Neuron (in vitro differentiated cells): Measurements from ENCODE around the gene KIAA1755.

Source experiments
- H2AFZ ChIP-seq: one replicate; pipeline ENCODE4 v1.6.1; 2013; ENCODE audit warnings: low read depth, mild to moderate bottlenecking, inconsistent platforms, low read length, moderate library complexity
- H3K27me3 ChIP-seq: one replicate; pipeline ENCODE4 v1.6.1; 2013; ENCODE audit warnings: low read length; ENCODE audit not compliant: insufficient read depth
- H3K36me3 ChIP-seq: one replicate; pipeline ENCODE4 v1.6.1; 2013; ENCODE audit warnings: low read length; ENCODE audit not compliant: insufficient read depth
- H3K4me1 ChIP-seq: one replicate; pipeline ENCODE4 v1.6.1; 2013; ENCODE audit warnings: low read length; ENCODE audit not compliant: insufficient read depth
- H3K4me3 ChIP-seq: 2 replicates; pipeline ENCODE4 v1.5.1; 2013; ENCODE audit warnings: mild to moderate bottlenecking, low read length, moderate library complexity
- H3K9me3 ChIP-seq: one replicate; pipeline ENCODE4 v1.6.1; 2013; ENCODE audit warnings: low read length

The KIAA1755 gene

GRCh38 chr20:38260378-38261053 is at the start of gene KIAA1755:
Gene KIAA1755 (minus strand): TSS chr20:38260735. CDS start chr20:38260500, 235 bp downstream.
- Histone ChIP-seq H3K4me3 (no peak within 1 kb of the TSS), H3K27me3 (peaks cover 32% of the 10 kb centered on the region), H3K9me3 (no peaks in the 10 kb centered on the region), H3K36me3 (no peaks in the 10 kb centered on the region), H2AFZ (no peak within 1 kb of the TSS), H3K4me1 (no peaks in the 10 kb centered on the region)

GRCh38 chr20:38308447-38308846 is 47.9 kb upstream of the KIAA1755 start:
- H3K36me3 ChIP-seq = no peaks in the 10 kb centered on the region
- peaks cover 1% of the 10 kb centered on the region for H3K4me1 ChIP-seq
- peaks cover 13% of the 10 kb centered on the region for H3K27me3 ChIP-seq
- no peak overlapping the region for H3K4me3 ChIP-seq
- H3K9me3 ChIP-seq = no peaks in the 10 kb centered on the region
- no peak overlapping the region for H2AFZ ChIP-seq

- Histone ChIP-seq H2AFZ (no peak overlapping the region), H3K36me3 (no peaks in the 10 kb centered on the region), H3K4me3 (no peak overlapping the region), H3K4me1 (peaks cover 5% of the 10 kb centered on the region), H3K9me3 (no peaks in the 10 kb centered on the region), H3K27me3 (peaks cover 13% of the 10 kb centered on the region)
Observed at GRCh38 chr20:38308047-38308438, 47.5 kb upstream of the KIAA1755 start.

GRCh38 chr20:38307371-38308046 is 47.0 kb upstream of the KIAA1755 start:
- H3K9me3 ChIP-seq = no peaks in the 10 kb centered on the region
- H3K4me1 ChIP-seq = peaks cover 9% of the 10 kb centered on the region
- no peak overlapping the region for H2AFZ ChIP-seq
- no peaks in the 10 kb centered on the region for H3K36me3 ChIP-seq
- H3K4me3 ChIP-seq = no peak overlapping the region
- H3K27me3 ChIP-seq = peaks cover 13% of the 10 kb centered on the region

- H3K27me3 ChIP-seq = peaks cover 11% of the 10 kb centered on the region
- H3K4me3 ChIP-seq = no peak overlapping the region
Observed at GRCh38 chr20:38306379-38306778, 45.8 kb upstream of the KIAA1755 start.

GRCh38 chr20:38305541-38305940 is 45.0 kb upstream of the KIAA1755 start:
- Histone ChIP-seq H2AFZ (no peak overlapping the region), H3K9me3 (no peaks in the 10 kb centered on the region), H3K4me1 (peaks cover 9% of the 10 kb centered on the region), H3K36me3 (no peaks in the 10 kb centered on the region), H3K27me3 (peaks cover 5% of the 10 kb centered on the region), H3K4me3 (no peak overlapping the region)

More at GRCh38 chr20:38306379-38306778, 45.8 kb upstream of the KIAA1755 start:
- Histone ChIP-seq H3K9me3 (no peaks in the 10 kb centered on the region), H2AFZ (no peak overlapping the region), H3K36me3 (no peaks in the 10 kb centered on the region), H3K4me1 (peaks cover 9% of the 10 kb centered on the region)

GRCh38 chr20:38304845-38305447 is 44.4 kb upstream of the KIAA1755 start:
- peaks cover 5% of the 10 kb centered on the region for H3K27me3 ChIP-seq
- peaks cover 9% of the 10 kb centered on the region for H3K4me1 ChIP-seq
- H3K9me3 ChIP-seq = no peaks in the 10 kb centered on the region
- no peak overlapping the region for H2AFZ ChIP-seq
- H3K4me3 ChIP-seq = no peak overlapping the region
- H3K36me3 ChIP-seq = no peaks in the 10 kb centered on the region

- H3K9me3 ChIP-seq = no peaks in the 10 kb centered on the region
- no peaks in the 10 kb centered on the region for H3K27me3 ChIP-seq
- no peak within 1 kb of the TSS for H3K4me3 ChIP-seq
- no peak within 1 kb of the TSS for H2AFZ ChIP-seq
- no peaks in the 10 kb centered on the region for H3K36me3 ChIP-seq
- H3K4me1 ChIP-seq = peaks cover 9% of the 10 kb centered on the region
Observed at GRCh38 chr20:38303908-38304379, 43.4 kb upstream of the KIAA1755 start, which contains the start of gene BPI. Gene BPI (plus strand): TSS chr20:38304156. CDS start chr20:38304224, 68 bp downstream.

GRCh38 chr20:38302786-38303185 is 42.3 kb upstream of the KIAA1755 start:
- Histone ChIP-seq H3K9me3 (no peaks in the 10 kb centered on the region), H2AFZ (no peak overlapping the region), H3K27me3 (no peaks in the 10 kb centered on the region), H3K4me1 (peaks cover 9% of the 10 kb centered on the region), H3K4me3 (no peak overlapping the region), H3K36me3 (no peaks in the 10 kb centered on the region)

- H2AFZ ChIP-seq = no peak overlapping the region
- H3K36me3 ChIP-seq = no peaks in the 10 kb centered on the region
- H3K4me3 ChIP-seq = no peak overlapping the region
- H3K4me1 ChIP-seq = peaks cover 9% of the 10 kb centered on the region
- no peaks in the 10 kb centered on the region for H3K9me3 ChIP-seq
- H3K27me3 ChIP-seq = no peaks in the 10 kb centered on the region
Observed at GRCh38 chr20:38301309-38301708, 40.8 kb upstream of the KIAA1755 start.

- Histone ChIP-seq H3K4me1 (peaks cover 9% of the 10 kb centered on the region), H2AFZ (no peak overlapping the region), H3K27me3 (no peaks in the 10 kb centered on the region), H3K9me3 (no peaks in the 10 kb centered on the region), H3K4me3 (no peak overlapping the region), H3K36me3 (no peaks in the 10 kb centered on the region)
Observed at GRCh38 chr20:38300438-38300837, 39.9 kb upstream of the KIAA1755 start.

- no peak overlapping the region for H2AFZ ChIP-seq
- no peaks in the 10 kb centered on the region for H3K9me3 ChIP-seq
- H3K27me3 ChIP-seq = no peaks in the 10 kb centered on the region
- no peak overlapping the region for H3K4me3 ChIP-seq
- peaks cover 9% of the 10 kb centered on the region for H3K4me1 ChIP-seq
- no peaks in the 10 kb centered on the region for H3K36me3 ChIP-seq
Observed at GRCh38 chr20:38299963-38300362, 39.4 kb upstream of the KIAA1755 start.

GRCh38 chr20:38298768-38299288 is 38.3 kb upstream of the KIAA1755 start:
- H3K27me3 ChIP-seq = peaks cover 3% of the 10 kb centered on the region
- H3K9me3 ChIP-seq = no peaks in the 10 kb centered on the region
- no peaks in the 10 kb centered on the region for H3K36me3 ChIP-seq
- H3K4me1 ChIP-seq = peaks cover 9% of the 10 kb centered on the region
- no peak overlapping the region for H2AFZ ChIP-seq
- H3K4me3 ChIP-seq = no peak overlapping the region
